Chondrocyte (in vitro differentiated cells): ENCODE results near the gene DGLUCY. TPM values are rescaled to one million over a fixed set of nuclear protein-coding genes. Genes with fewer than 3 reads are reported as not detected.

Experiments used
- DNase-seq: peaks from one replicate; pipeline ENCODE4 v3.0.0; 2021; ENCODE audit warnings: mixed read lengths, low spot score
- H3K27ac Mint-ChIP-seq: one replicate; pipeline ENCODE4 v1.8.0; 2021; ENCODE audit warnings: mild to moderate bottlenecking, moderate library complexity, mixed read lengths; ENCODE audit not compliant: unreplicated experiment
- H3K27me3 Mint-ChIP-seq: 2 replicates; pipeline ENCODE4 v1.8.0; 2021; ENCODE audit warnings: low read depth, mixed read lengths
- H3K36me3 Mint-ChIP-seq: 2 replicates; pipeline ENCODE4 v1.8.0; 2021; ENCODE audit warnings: low read depth, mixed read lengths
- H3K4me1 Mint-ChIP-seq: 2 replicates; pipeline ENCODE4 v1.8.0; 2021; ENCODE audit warnings: low read depth, mild to moderate bottlenecking, mixed read lengths
- H3K4me3 Mint-ChIP-seq: one replicate; pipeline ENCODE4 v1.8.0; 2021; ENCODE audit warnings: mild to moderate bottlenecking, moderate library complexity, mixed read lengths; ENCODE audit not compliant: unreplicated experiment
- H3K9me3 Mint-ChIP-seq: 2 replicates; pipeline ENCODE4 v1.8.0; 2021; ENCODE audit warnings: low read depth, mixed read lengths
- CTCF ChIP-seq: fragments of 200-600 bp; sonication (generic); IDR thresholded peaks from 2 replicates; pipeline ENCODE4 v1.5.0; 2021; ENCODE audit warnings: antibody characterized with exemption, mild to moderate bottlenecking, moderate library complexity
- total RNA-seq: library from RNA; stranded (reverse); gene quantifications from 3 replicates; pipeline ENCODE4 v1.2.1, GENCODE V29; 2021

DGLUCY gene
- total RNA-seq, 1 donor from 2014 or later: 9.3 TPM

- H3K27ac Mint-ChIP-seq: peak overlapping the region; percentile 85
- H3K36me3 Mint-ChIP-seq: no peaks in the 10 kb centered on the region
- no peak for DNase-seq
Observed at GRCh38 chr14:91237219-91237618, 123.3 kb downstream of the DGLUCY start.

GRCh38 chr14:91238085-91238484 lies 124.2 kb downstream of the DGLUCY start:
- H3K9me3 Mint-ChIP-seq: no peaks in the 10 kb centered on the region
- H3K4me3 Mint-ChIP-seq: no peak overlapping the region
- no peak overlapping the region for H3K27ac Mint-ChIP-seq
- H3K4me1 Mint-ChIP-seq: peaks cover 13% of the 10 kb centered on the region
- no peak for TF ChIP-seq CTCF
- no peaks in the 10 kb centered on the region for H3K36me3 Mint-ChIP-seq
- no peak for DNase-seq
- no peaks in the 10 kb centered on the region for H3K27me3 Mint-ChIP-seq

More at GRCh38 chr14:91237219-91237618, 123.3 kb downstream of the DGLUCY start:
- no peak for TF ChIP-seq CTCF
- Mint-ChIP-seq H3K4me3 (no peak overlapping the region), H3K9me3 (peaks cover 3% of the 10 kb centered on the region), H3K4me1 (peaks cover 9% of the 10 kb centered on the region), H3K27me3 (no peaks in the 10 kb centered on the region)

- no peak for TF ChIP-seq CTCF
- no peaks in the 10 kb centered on the region for H3K36me3 Mint-ChIP-seq
- no peaks in the 10 kb centered on the region for H3K27me3 Mint-ChIP-seq
- H3K4me3 Mint-ChIP-seq: no peak overlapping the region
- no peak overlapping the region for H3K27ac Mint-ChIP-seq
- no peaks in the 10 kb centered on the region for H3K9me3 Mint-ChIP-seq
- H3K4me1 Mint-ChIP-seq: peaks cover 19% of the 10 kb centered on the region
- no peak for DNase-seq
Observed at GRCh38 chr14:91238661-91239060, 124.8 kb downstream of the DGLUCY start.

- no peak overlapping the region for H3K27ac Mint-ChIP-seq
- H3K4me1 Mint-ChIP-seq: peaks cover 31% of the 10 kb centered on the region
- TF ChIP-seq CTCF: no peak
- no peaks in the 10 kb centered on the region for H3K27me3 Mint-ChIP-seq
- H3K36me3 Mint-ChIP-seq: no peaks in the 10 kb centered on the region
- no peaks in the 10 kb centered on the region for H3K9me3 Mint-ChIP-seq
- H3K4me3 Mint-ChIP-seq: no peak overlapping the region
- no peak for DNase-seq
Observed at GRCh38 chr14:91241863-91242262, 128.0 kb downstream of the DGLUCY start.

- H3K4me1 Mint-ChIP-seq: peaks cover 25% of the 10 kb centered on the region
- H3K27ac Mint-ChIP-seq: no peak overlapping the region
Observed at GRCh38 chr14:91242635-91243034, 128.8 kb downstream of the DGLUCY start.

More at GRCh38 chr14:91242635-91243034, 128.8 kb downstream of the DGLUCY start:
- Mint-ChIP-seq H3K4me3 (no peak overlapping the region), H3K9me3 (peaks cover 4% of the 10 kb centered on the region), H3K27me3 (no peaks in the 10 kb centered on the region), H3K36me3 (no peaks in the 10 kb centered on the region)
- no peak for TF ChIP-seq CTCF
- no peak for DNase-seq
